Right hindlimb (tissue), 1 donor: ENCODE results near the gene TLK1.
"Not testable (repeated sequence)": the region's sequence is repeated elsewhere in the genome, so short reads cannot be mapped to it uniquely, and the experiment has no call there.

Experiments used
- DNase-seq: peaks from one replicate; pipeline ENCODE4 v3.0.0-alpha.2; 2018

Gene TLK1

DNA sequence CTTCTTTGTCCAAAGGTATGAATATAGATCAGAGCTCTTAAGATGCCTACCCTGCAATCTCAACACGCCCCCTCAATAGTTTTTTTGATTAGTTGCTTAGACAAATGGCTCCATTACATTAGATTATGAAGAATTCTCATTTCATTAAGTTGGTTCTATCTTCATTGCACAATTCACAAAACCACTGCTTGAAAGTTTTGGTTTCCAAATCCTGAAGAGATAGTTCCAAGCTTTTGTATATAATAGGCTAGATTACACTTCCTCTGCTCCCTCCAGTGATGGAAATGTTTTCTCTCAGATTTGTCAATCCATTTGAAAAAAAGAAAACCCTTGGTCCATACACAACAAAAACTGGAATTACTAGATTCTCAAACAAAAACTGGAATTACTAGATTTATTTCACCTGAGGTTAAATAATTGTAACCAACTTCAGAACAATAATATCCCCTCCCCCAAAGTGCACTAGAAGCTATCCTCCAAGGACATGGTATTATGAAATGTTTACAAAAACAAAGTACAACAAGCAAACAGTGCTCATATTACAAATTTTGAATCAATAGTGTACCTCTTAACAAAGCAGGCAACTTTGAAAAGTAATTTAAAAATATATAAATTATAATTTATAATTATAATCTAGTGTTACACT, 6.8 kb upstream of the TLK1 start:
- DNase-seq = no peak

DNA sequence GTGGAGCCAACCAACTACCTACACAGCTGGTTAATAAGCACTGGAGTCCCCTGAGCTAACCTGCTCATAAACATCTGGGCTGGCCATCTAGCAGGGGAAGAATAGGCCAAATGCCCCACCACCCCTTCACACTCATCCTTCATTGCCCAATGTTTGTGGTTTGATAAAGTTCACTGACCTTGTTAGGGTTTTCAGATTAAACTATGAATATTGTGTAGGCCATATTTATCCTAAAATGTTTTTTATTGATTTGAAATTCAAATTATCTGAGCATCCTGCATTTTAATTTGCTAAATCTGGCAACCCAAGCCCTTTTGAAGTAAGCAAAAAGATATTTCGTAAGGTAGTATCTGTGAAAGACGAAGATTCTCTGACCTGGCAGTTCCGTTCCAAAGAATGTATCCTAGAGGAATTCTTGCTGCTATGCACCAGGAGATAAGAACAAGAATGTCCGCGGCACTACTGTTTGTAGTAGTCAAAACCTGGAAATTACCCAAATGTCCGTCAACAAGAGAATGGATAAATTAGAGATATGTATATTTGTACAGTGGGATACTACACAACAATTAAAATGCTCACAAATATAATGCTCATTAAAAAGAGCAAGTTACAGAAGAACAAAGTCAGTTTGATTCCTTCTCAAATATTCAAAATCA, 5.8 kb upstream of the TLK1 start:
- no peak for DNase-seq

DNA sequence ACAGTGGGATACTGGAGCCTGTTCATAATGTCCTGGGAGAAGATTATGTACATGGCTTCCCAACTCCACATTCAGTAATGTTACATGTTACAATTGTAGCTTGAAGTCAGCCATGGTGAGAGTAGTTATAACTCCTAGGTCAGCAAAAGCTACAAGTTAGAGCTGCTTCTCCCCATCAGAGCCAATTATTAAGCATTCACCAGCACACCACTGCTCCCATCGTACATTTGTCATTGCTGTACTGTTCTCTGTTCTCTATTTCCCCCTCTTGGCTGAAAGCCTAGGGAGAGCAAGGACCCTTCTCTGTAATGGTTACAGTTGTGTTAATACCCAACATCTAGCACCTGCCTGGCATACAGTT, 5.3 kb upstream of the TLK1 start:
- DNase-seq = no peak

DNA sequence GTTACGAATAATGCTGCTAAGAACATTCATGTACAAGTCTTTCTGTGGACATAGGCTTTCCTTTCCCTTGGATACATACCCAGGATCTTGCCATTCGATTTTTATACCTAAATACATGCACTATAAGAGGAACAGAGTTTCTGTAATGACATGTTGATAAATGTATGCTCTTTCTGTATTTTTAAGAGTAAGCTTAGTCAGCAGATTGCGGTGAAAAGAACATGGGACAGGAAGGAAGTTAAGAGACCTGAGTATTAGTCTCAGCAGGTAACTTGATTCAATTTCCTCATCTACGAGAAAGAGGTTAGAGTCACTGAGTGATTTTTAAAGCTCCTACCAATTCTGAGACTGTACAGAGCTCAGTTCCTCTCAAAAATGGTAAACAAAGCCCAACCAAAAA, 2.6 kb upstream of the TLK1 start:
- DNase-seq = no peak

DNA sequence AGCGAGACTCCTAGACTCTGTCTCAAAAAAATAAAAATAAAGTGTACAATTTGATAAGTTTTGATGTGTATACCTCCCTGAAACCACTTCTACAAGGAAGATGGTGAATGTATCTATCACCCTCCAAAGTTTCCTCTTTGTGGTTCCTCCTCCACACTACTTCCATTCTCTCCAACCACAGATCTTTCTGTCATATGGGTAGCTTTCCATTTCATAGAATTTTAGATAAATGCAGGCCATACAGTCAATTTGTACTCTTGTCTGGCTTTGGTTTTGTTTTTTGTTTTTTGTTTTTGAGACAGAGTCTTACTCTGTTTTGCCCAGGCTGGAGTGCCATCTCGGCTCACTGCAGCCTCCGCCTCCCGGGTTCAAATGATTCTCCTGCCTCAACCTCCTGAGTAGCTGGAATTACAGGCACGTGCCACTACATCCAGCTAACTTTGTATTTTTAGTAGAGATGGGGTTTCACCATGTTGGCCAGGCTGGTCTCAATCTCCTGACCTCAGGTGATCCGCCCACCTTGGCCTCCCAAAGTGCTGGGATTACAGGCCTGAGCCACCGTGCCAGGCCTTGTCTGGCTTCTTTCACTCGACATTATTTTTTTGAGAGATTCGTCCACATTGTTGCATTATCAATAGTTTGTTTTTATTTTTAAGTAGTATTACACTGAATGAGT, 2.0 kb upstream of the TLK1 start:
- DNase-seq = not testable (repeated sequence)

DNA sequence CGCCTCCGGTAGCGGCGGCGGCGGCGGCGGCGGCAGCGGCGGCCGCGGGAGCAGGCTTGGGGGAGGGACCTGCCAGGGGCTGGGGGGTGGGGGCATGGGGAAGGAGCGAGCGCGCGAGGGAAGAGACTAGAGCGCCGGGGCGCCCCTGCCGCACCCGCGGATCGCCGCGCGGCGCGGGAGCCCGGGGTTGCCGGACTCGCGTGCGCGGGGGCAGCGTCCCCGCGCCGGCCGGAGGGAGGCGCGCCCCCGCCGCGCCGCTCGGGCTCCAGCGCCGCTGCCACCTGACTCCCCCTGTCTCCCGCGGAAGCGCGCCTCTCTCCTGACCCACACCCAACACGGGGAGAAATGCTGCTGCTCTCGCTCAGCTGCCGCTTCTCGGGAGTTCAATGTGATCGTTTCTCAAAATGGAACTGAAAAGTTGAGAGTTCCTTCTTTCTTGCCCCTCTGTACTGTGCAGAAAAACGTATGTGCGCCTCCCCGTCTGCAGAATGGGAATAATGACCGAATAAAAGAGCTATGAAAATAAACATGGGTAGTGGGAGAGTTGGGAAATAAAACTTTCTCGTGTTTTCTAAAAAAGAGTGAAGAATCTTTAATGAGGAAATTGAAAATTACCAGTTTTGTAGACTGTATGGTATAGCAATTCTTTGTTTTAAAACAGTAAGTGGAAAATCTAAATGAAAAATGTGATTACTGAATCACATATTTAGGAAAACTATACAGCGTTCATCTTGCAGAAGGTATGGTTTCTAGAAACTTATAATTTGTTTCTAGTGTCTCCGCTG, 455 bp upstream of the TLK1 start:
- peak; percentile 84 for DNase-seq

DNA sequence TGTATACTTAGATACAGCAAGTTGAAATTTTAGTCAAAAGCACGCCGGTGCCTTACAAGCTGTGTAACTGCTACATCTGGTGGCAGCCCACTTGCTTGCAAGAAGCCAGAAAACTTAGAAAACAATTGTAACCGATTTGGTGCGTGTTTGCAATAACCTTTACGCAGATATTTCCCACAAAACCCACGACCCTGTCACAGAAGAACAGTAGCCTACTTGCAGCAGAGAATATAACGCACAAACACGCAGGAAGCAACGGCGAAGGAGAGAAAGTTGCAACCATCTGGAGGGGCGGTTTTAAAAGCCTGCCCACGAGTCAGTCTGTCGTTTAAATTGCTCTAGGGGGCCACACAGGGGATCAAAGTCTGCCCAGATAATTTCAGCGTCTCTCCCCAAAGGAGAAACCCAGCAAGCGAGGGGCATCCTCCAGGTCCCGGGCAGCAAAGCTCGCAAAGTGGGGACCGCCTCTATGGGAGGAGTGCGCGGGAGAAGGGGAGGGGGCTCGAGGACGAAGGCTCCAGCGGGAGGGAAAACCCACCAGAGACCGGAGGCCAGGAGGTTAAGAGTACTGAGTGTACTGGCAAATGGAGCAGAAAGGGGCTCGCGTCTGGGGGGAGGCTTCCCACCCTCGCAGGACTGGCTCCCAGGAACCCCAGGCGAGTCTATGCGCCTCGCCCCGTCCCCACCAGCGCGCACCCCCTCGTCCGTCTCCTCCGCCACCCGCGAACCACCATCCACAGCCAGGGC, 1.1 kb downstream of the TLK1 start:
- peak; percentile 81 for DNase-seq

DNA sequence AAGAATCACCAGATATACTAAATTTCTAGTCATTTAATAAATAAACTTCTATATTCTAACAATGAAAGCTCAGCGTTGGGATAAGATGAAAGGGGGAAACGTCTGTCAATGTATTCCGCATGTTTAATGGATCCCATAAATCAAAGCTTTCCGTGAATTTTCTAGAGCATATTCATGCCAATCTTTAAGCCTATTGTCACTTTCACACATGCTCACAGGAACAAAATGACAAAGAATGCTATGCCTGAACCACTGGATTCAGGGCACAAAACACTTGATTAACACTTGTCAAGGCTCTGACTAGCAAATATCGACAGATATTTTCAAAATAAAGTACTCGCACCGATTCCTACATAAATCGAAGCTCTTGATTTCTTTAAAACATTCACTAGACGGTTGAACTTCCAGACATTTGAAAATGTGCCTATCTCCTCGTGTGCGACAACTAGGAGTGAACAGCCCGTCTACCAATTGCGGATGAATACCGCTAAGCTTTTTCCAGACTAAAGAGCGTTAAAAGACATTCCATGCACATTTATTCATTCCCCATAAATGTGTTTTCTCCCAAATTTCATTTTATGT, 1.8 kb downstream of the TLK1 start:
- DNase-seq = no peak

DNA sequence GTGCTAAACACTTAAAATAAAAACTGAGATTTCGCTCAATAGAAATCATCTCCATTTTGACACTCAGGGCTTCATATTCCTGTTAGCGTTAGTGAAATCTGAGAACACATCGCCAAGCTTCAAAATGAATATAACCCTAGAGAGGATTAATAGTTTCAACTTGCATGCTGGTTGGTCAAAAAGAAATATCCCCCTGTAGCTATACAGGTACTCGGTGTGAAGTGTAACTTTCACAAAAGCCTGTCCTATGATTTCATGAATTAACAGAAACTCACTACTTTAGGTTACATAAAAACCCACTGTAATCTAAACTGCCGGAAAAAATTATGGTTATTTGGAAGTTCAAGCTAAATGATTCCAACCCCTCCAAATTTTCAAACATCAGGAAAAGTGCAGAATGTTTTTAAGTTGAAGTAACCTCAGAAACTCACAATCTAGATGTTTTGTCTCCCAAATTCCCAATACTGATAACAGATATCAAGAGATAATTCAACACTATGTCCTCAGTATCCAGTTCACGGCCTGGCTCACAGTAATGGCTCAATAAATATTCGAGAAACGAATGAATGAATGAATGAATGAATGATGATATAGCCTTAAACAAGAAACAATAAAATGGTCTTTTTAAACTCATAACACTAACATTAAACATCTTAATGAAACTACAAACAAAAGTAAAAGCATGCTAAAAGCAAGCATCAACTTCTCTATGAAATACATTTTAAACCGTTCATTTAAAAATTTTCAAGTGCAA, 2.5 kb downstream of the TLK1 start:
- DNase-seq = no peak

DNA sequence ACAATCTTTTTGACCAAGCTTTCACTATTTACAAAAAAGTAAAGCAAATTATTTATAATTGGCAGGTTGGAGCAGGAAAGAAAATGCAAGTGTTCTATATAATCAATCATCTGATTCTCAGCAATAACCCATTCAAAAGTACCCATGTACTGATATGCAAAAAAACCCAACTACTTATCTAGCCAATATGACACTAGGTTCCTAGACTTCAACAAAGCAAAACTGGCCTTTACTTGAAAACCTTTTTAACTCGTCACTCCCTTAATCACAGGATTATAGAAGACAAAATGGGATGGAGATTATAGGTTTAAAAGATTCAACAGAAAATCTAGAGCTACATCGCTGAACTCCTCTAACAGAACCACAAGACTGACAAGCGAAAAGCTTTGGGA, 3.6 kb downstream of the TLK1 start:
- DNase-seq = no peak

DNA sequence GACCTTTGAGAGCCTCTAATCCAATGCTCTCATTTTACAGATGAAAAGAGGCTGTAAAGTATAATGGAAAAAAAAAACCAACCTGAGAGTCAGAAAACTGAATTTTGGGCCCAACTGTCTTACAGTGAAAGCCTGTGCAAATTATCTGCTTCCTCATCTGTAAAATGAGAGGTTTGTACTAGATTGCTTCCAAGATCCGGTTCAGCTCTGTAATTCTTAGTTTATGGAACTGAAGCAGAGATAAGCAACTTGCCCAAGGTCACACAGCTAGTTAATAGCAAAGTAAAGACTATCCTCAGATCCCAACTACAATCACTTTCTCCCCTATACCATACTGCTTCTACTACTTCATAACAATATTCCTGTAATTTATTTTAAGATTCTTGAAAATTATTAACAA, 6.3 kb downstream of the TLK1 start:
- DNase-seq = no peak

DNA sequence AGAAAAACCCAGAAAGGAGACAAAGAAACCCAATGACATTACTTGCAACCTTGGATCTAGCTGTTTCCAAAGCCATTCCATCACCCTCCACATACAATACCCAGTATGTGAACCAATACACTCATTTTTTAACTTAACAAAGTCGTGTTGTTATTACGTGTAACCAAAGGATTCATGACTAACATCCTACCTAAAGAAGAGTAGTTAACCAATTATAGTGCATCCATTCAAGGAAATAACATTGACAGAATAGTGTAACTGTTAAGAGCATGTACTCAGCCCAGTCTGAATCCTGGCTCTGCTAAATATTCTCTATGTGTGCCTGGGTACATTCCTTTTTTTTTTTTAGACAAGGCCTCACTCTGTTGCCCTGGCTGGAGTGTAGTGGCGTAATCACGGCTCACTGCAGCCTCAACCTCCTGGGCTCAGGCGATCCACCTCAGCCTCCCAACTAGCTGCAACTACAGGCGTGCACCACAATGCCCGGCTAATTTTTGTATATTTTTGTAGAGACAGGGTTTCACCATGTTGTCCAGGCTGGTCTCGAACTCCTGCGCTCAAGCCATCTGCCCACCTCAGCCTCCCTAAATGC, 9.9 kb downstream of the TLK1 start:
- DNase-seq = no peak

DNA sequence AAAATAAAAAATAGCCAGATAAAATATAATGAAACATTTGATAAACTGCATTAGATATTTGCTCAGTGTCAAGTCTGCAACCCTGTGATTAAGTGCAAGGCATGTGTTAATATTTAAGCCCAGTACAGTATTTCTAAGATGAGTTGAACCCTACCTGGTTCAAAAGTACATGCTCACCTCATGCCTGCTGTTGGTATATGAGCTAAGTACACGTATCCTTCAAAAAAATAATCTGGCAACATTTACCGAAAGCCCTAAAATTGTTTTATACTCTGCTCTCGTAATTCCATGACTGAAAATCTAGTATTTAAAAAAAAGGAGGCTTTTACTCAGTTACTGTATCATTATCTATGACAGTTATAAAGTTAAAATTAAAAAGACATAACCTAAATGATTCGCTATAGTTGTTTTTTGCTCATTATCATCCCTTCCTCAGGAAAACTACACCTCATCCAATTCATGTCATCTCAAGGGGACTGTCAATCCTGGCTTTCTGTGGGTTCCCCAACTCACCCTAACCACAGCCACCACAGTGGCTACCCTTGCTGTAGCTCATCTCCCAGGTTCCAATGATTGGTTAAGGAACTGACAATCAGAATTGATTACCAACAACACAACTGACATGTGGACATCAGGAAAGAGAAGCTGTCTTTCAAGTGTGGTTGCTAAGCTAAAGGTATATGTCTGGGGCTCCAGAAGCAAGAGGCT, 10.6 kb downstream of the TLK1 start:
- no peak for DNase-seq

DNA sequence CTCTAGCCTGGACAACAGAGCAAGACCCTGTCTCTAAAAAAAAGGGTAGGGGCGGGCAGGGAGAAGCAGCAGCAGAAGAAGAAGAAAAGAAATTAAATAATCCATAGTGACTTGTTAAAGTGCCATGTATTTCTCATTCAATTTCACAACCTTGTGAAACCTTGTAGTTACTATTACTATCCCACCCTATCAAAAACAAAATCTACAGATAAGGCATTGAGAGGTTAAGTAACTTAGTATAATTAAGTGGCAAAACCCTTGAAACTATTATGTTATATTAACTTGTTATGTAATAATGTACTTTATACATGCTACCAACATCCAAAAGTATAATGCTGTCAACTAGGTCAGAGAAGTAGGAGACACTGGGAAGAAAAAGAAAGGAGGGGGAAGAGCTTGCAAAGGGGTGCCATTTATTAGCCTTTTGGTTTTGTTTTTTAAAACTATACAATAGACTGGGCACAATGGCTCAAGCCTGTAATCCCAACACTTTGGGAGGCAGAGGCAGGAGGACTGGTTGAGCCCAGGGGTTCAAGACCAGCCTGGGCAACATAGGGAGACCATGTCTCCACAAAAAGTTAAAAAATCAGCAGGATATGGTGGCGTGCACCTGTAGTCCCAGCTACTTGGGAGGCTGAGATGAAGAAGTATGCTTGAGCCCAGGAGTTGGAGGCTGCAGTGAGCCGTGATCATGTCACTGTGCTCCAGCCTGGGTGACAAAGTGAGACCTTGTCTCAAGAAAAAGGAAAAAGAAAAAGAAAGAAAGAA, 11.3 kb downstream of the TLK1 start:
- DNase-seq = no peak

DNA sequence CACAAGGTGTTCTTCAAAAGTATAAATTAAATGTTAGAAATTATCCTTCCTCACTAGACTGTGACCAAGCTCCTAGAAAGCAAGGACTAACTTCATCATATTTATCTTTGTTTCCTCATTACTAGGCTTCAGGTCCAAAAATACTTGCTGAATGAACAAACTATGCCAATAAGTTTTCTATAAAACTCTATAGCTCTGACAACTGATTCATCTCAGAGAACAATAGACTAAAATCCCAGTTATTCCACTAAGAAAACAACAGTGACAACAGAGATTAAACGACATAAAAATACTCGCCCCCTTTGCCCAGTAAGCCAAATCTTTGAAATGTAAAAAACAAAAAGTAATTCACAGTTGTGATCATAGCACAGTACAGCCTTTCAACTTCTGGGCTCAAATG, 13.6 kb downstream of the TLK1 start:
- no peak for DNase-seq

DNA sequence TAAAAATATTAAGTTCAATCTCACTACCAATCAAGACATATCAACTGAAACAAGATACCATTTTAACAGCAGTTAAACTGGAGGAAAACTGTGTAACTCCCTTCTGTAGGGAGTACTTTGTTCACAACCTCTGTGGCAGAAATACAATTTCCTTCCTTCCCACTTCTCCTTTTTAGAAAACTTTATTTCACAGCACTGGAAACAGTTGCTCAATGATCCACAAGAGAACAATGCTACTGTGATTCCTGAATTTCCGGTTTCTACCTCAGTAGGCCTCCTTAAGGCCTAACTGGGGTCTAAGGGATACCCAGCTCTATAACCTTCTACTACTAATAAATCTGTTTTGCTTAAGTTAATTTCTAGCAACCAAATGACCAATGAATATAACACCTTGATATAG, 14.1 kb downstream of the TLK1 start:
- no peak for DNase-seq

DNA sequence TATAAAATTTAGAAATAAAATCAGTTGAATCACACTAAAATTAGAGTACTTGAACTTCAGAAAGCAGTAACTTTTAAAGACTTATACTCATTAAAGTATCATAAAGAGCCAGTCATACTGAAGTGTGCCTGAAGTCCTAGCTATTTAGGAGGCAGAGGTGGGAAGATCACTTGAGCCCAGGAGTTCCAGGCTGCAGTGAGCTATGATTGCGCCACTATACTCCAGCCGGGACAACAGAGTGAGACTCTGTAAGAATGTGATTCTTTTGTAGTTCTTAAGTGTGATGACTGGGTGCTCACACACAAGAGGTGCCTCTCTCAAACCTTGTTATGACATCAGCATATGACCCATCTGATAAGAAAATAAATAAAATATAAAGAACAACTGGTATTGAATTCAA, 14.6 kb downstream of the TLK1 start:
- no peak for DNase-seq

DNA sequence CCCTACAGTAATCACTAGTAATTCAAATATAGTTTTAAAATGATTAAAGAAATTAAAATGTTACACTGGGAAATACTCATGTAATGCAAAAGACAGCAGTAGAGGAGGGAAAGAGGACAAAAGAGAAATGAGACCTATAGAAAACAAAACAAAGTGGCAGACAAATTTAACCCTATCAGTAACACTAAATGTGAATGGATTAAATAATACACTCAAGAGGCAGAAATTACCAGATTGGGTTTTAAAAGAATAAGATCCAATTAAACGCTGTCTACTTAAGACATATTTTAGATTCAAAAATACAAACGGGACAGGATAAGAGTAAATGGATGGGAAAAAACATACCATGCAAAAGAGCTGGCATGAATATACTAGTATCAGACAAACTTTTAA, 17.0 kb downstream of the TLK1 start:
- DNase-seq = no peak

DNA sequence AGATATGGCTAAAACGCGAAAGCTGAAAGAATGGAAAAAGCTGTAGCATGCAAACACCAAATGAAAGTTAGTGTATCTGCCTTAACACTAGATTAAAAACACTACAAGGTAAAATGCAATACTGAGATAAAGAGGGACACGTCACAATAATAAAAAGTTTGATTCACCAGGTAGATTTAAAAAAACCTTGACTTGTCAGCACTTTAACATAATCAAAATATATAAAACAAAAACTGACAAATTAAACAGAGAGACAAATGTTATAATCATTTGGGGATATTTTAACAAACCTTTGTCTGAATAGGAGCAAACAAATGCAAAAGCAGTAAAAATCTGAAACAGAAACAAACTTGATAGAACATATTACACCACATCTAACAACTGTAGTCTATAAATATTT, 18.3 kb downstream of the TLK1 start:
- no peak for DNase-seq

DNA sequence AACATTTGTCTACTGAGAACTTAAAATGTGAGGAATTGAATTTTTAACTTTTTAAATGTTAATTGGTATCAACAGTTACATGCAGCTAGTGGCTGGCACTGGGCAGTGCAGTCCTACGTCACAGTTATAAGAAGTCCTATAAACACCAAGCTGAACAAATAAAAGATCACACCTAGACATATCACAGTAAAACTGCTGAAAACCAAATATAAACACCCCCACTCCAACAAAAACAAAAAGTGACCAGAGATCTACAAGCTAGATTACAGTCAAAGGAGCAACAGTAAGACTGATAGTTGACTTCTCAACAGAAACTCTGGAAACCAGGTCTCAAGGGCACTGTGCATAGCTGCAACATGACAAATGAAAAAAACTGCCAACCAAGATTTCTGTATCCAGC, 19.4 kb downstream of the TLK1 start:
- no peak for DNase-seq
